Small intestine (tissue), 7 donors: ENCODE data around the gene GLYR1. TPM values are rescaled to one million over a fixed set of nuclear protein-coding genes. Genes with fewer than 3 reads are reported as not detected.

ENCODE experiments used
- DNase-seq, 2 donors: peaks; one replicate each; pipeline versions ENCODE4 v3.0.0 to v3.0.0-alpha.2; 2013
- FAIRE-seq: peaks from 2 replicates; lab custom pipeline; 2012; peaks lifted over from hg19 to GRCh38; lab: Jason Lieb, UNC
- H3K27ac ChIP-seq, 3 donors: one replicate each; pipeline ENCODE4 v1.5.1; 2013; ENCODE audit warnings: low read length in 2 of 3, mild to moderate bottlenecking in 2 of 3, control low read depth in 1 of 3, inconsistent platforms in 1 of 3, low read depth in 1 of 3, moderate library complexity in 1 of 3
- H3K27me3 ChIP-seq, 3 donors: one replicate each; pipeline ENCODE4 v1.6.1; 2013; ENCODE audit warnings: low read length in 3 of 3, inconsistent platforms in 1 of 3; ENCODE audit not compliant: control insufficient read depth in 3 of 3, insufficient read depth in 3 of 3
- H3K36me3 ChIP-seq, 3 donors: one replicate each; pipeline ENCODE4 v1.6.1; 2013; ENCODE audit warnings: low read length in 3 of 3, inconsistent platforms in 1 of 3, low read depth in 1 of 3, mild to moderate bottlenecking in 1 of 3, moderate library complexity in 1 of 3; ENCODE audit not compliant: control insufficient read depth in 3 of 3, insufficient read depth in 2 of 3
- H3K4me1 ChIP-seq, 3 donors: one replicate each; pipeline ENCODE4 v1.6.1; 2013; ENCODE audit warnings: low read length in 2 of 3, inconsistent platforms in 1 of 3, low read depth in 1 of 3, mild to moderate bottlenecking in 1 of 3, moderate library complexity in 1 of 3; ENCODE audit not compliant: control insufficient read depth in 3 of 3, insufficient read depth in 2 of 3
- H3K4me3 ChIP-seq, 3 donors: one replicate each; pipeline ENCODE4 v1.5.1; 2013; ENCODE audit warnings: low read length in 3 of 3, control low read depth in 1 of 3, inconsistent platforms in 1 of 3, low read depth in 1 of 3, mild to moderate bottlenecking in 1 of 3, moderate library complexity in 1 of 3
- H3K9me3 ChIP-seq, 2 donors: one replicate each; pipeline ENCODE4 v1.6.1; 2013; ENCODE audit warnings: low read depth in 1 of 2, low read length in 1 of 2; ENCODE audit not compliant: control insufficient read depth in 2 of 2, insufficient read depth in 1 of 2
- WGBS, 3 donors: extraction: QIAGEN DNeasy Blood & Tissue Kit; methylation state at CpG; one replicate each; pipeline ENCODE4 v1.1.7; 2013; 5-methylcytosine and 5-hydroxymethylcytosine counted together
- polyA plus RNA-seq, 4 donors: library from polyadenylated mRNA; stranded (reverse) in 3 of 4; unstranded in 1 of 4; fragments of 200-250 nt in 3 of 4; fragments of 120-200 nt in 1 of 4; gene quantifications; one replicate each; pipeline versions ENCODE4 v1.2.1 to v1.2.3, GENCODE V29; 2013
- donor health status: healthy with polysubstance abuse.
- donor health status: control.
- donor health status: control.
- donor health status: Bipolar disorder and iron deficiency.
- donor health status: healthy.

The GLYR1 gene
- polyA plus RNA-seq, 4 donors = 43.0 to 102 (median 63.5) TPM

GRCh38 chr16:4755687-4756086, 91.4 kb downstream of the GLYR1 start:
- Histone ChIP-seq H3K27me3 (no peaks in the 10 kb centered on the region), H3K27ac (no peak overlapping the region), H3K4me1 (no peaks in the 10 kb centered on the region), H3K9me3 (peaks cover 0 to 6% of the 10 kb centered on the region in 2 donors), H3K4me3 (no peak overlapping the region), H3K36me3 (peaks cover 5 to 84% (median 20%) of the 10 kb centered on the region in 3 donors)
- no peak for DNase-seq
- 96 to 99% (median 97%) methylated on average over 6 of the region's 6 CpGs for WGBS, 3 donors
- FAIRE-seq = no peak

- no peak overlapping the region for H3K4me3 ChIP-seq
- DNase-seq = no peak
- H3K27me3 ChIP-seq = no peaks in the 10 kb centered on the region
- peaks cover 0 to 6% of the 10 kb centered on the region in 2 donors for H3K9me3 ChIP-seq
- no peak overlapping the region for H3K27ac ChIP-seq
- no peaks in the 10 kb centered on the region for H3K4me1 ChIP-seq
- H3K36me3 ChIP-seq = peaks cover 5 to 83% (median 16%) of the 10 kb centered on the region in 3 donors
- 97 to 100% (median 100%) methylated on average over 4 of the region's 4 CpGs for WGBS, 3 donors
- no peak for FAIRE-seq
Observed at GRCh38 chr16:4754865-4755264, 92.2 kb downstream of the GLYR1 start.

- FAIRE-seq (no peak), DNase-seq (no peak)
- Histone ChIP-seq H3K27me3 (no peaks in the 10 kb centered on the region), H3K9me3 (peaks cover 0 to 6% of the 10 kb centered on the region in 2 donors), H3K4me3 (no peak overlapping the region), H3K27ac (no peak overlapping the region), H3K36me3 (peaks cover 5 to 83% (median 10%) of the 10 kb centered on the region in 3 donors), H3K4me1 (no peaks in the 10 kb centered on the region)
- 93 to 95% (median 95%) methylated on average over 11 of the region's 11 CpGs for WGBS, 3 donors
Observed at GRCh38 chr16:4753227-4753626, 93.9 kb downstream of the GLYR1 start.

Other genes starting within 250 kb of the GLYR1 start
- 10 to 100 TPM; 21.7 to 29.7 (median 26.6) TPM for gene UBALD1, start 232.4 kb downstream of the GLYR1 start, polyA plus RNA-seq
- 10 to 100 TPM; 21.1 to 52.1 (median 25.6) TPM for gene MGRN1, start 222.5 kb downstream of the GLYR1 start, polyA plus RNA-seq
- gene NUDT16L1, start 153.7 kb downstream of the GLYR1 start, polyA plus RNA-seq = 10 to 100 TPM; 44.5 to 73.1 (median 54.8) TPM
- 10 to 100 TPM; 11.6 to 16.9 (median 13.8) TPM for gene ANKS3, start 113.0 kb downstream of the GLYR1 start, polyA plus RNA-seq
- under 1 TPM in 2 of 4 donors, not detected in 2; 0.67 to 0.84 TPM for gene DNAAF8, start 112.8 kb downstream of the GLYR1 start, polyA plus RNA-seq
- 10 to 100 TPM in 2 of 4 donors, 1 to 10 TPM in 2; 2.0 to 11.1 (median 6.6) TPM for gene ZNF500, start 80.1 kb downstream of the GLYR1 start, polyA plus RNA-seq
- under 1 TPM in 1 of 4 donors, not detected in 3; 0.06 TPM for gene SEPTIN12, start 58.9 kb downstream of the GLYR1 start, polyA plus RNA-seq
- gene SMIM22, start 51.9 kb downstream of the GLYR1 start, polyA plus RNA-seq = 1,000 to 10,000 TPM in 1 of 4 donors, 100 to 1,000 TPM in 3; 134 to 1,710 (median 721) TPM
- 10 to 100 TPM; 24.8 to 84.1 (median 29.8) TPM for gene ROGDI, start 44.7 kb downstream of the GLYR1 start, polyA plus RNA-seq
- 10 to 100 TPM; 12.3 to 39.8 (median 16.8) TPM for gene UBN1, start 193 bp upstream of the GLYR1 start, polyA plus RNA-seq
- gene PPL, start 89.9 kb upstream of the GLYR1 start, polyA plus RNA-seq = 10 to 100 TPM; 11.1 to 37.1 (median 14.9) TPM
- under 1 TPM in 3 of 4 donors, not detected in 1; 0.16 to 0.35 (median 0.27) TPM for gene SEC14L5, start 111.0 kb upstream of the GLYR1 start, polyA plus RNA-seq
- gene NAGPA, start 186.6 kb upstream of the GLYR1 start, polyA plus RNA-seq = 10 to 100 TPM; 13.2 to 26.8 (median 21.5) TPM
- 1 to 10 TPM in 3 of 4 donors, not detected in 1; 1.1 to 2.8 (median 2.5) TPM for gene C16orf89, start 218.7 kb upstream of the GLYR1 start, polyA plus RNA-seq
- 10 to 100 TPM in 2 of 4 donors, 1 to 10 TPM in 2; 4.6 to 35.4 (median 19.3) TPM for gene ALG1, start 224.6 kb upstream of the GLYR1 start, polyA plus RNA-seq